H9 (cell line): Measurements from ENCODE around the gene C21orf58. TPM values are rescaled to one million over a fixed set of nuclear protein-coding genes. Genes with fewer than 3 reads are reported as not detected.

Source experiments
- DNase-seq: peaks from one replicate; pipeline ENCODE4 v3.0.0-alpha.2; 2017
- H2AFZ ChIP-seq: one replicate; pipeline ENCODE4 v1.6.1; 2013; ENCODE audit warnings: mild to moderate bottlenecking, low read length, control low read depth, moderate library complexity
- H2AK5ac ChIP-seq: 2 replicates; pipeline ENCODE4 v1.6.1; 2013; ENCODE audit warnings: low read length, control low read depth, mixed read lengths; ENCODE audit not compliant: insufficient read length
- H2BK120ac ChIP-seq: one replicate; pipeline ENCODE4 v1.6.1; 2013; ENCODE audit warnings: low read depth, mild to moderate bottlenecking, low read length, control low read depth, inconsistent platforms; ENCODE audit not compliant: poor library complexity, severe bottlenecking
- H2BK12ac ChIP-seq: 2 replicates; pipeline ENCODE4 v1.6.1; 2013; ENCODE audit warnings: low read length, control low read depth, mixed read lengths, low read depth; ENCODE audit not compliant: insufficient read length
- H2BK15ac ChIP-seq: 2 replicates; pipeline ENCODE4 v1.6.1; 2013; ENCODE audit warnings: low read depth, low read length, control low read depth
- H2BK20ac ChIP-seq: one replicate; pipeline ENCODE4 v1.6.1; 2013; ENCODE audit warnings: low read depth, mild to moderate bottlenecking, low read length, control low read depth, inconsistent platforms; ENCODE audit not compliant: poor library complexity, severe bottlenecking
- H2BK5ac ChIP-seq: 2 replicates; pipeline ENCODE4 v1.6.1; 2013; ENCODE audit warnings: low read length, control low read depth, mixed read lengths; ENCODE audit not compliant: insufficient read length
- H3K14ac ChIP-seq: 2 replicates; pipeline ENCODE4 v1.6.1; 2013; ENCODE audit warnings: low read length, control low read depth; ENCODE audit not compliant: insufficient read depth
- H3K18ac ChIP-seq: 2 replicates; pipeline ENCODE4 v1.6.1; 2013; ENCODE audit warnings: low read depth, mild to moderate bottlenecking, mixed read lengths, low read length, control low read depth; ENCODE audit not compliant: insufficient read length
- H3K23ac ChIP-seq: 2 replicates; pipeline ENCODE4 v1.6.1; 2013; ENCODE audit warnings: low read length, control low read depth, mixed read lengths, low read depth; ENCODE audit not compliant: insufficient read length
- H3K23me2 ChIP-seq: 2 replicates; pipeline ENCODE4 v1.6.1; 2013; ENCODE audit warnings: low read depth, mild to moderate bottlenecking, mixed read lengths, low read length, control low read depth; ENCODE audit not compliant: insufficient read length, poor library complexity, severe bottlenecking
- H3K27ac ChIP-seq: 2 replicates; pipeline ENCODE4 v1.5.1; 2013; ENCODE audit warnings: low read length, control low read depth, mixed read lengths, low read depth; ENCODE audit not compliant: insufficient read length
- H3K27me3 ChIP-seq: 2 replicates; pipeline ENCODE4 v1.6.1; 2013; ENCODE audit warnings: low read length, control low read depth, inconsistent platforms; ENCODE audit not compliant: insufficient read depth
- H3K4ac ChIP-seq: 2 replicates; pipeline ENCODE4 v1.6.1; 2013; ENCODE audit warnings: low read depth, mild to moderate bottlenecking, control low read depth, inconsistent platforms, low read length, moderate library complexity
- H3K4me1 ChIP-seq: 2 replicates; pipeline ENCODE4 v1.6.1; 2013; ENCODE audit warnings: low read length, control low read depth, inconsistent platforms; ENCODE audit not compliant: insufficient read depth
- H3K4me2 ChIP-seq: 2 replicates; pipeline ENCODE4 v1.6.1; 2013; ENCODE audit warnings: low read length, control low read depth, mixed read lengths; ENCODE audit not compliant: insufficient read length, insufficient read depth
- H3K56ac ChIP-seq: 2 replicates; pipeline ENCODE4 v1.6.1; 2013; ENCODE audit warnings: low read depth, mild to moderate bottlenecking, mixed read lengths, low read length, control low read depth; ENCODE audit not compliant: insufficient read length
- H3K79me1 ChIP-seq: 2 replicates; pipeline ENCODE4 v1.6.1; 2013; ENCODE audit warnings: low read depth, mild to moderate bottlenecking, moderate library complexity, low read length, control low read depth, inconsistent platforms; ENCODE audit not compliant: insufficient read depth, poor library complexity, severe bottlenecking
- H3K79me2 ChIP-seq: 2 replicates; pipeline ENCODE4 v1.6.1; 2013; ENCODE audit warnings: low read length, control low read depth, inconsistent platforms; ENCODE audit not compliant: insufficient read depth
- H3K9ac ChIP-seq: 2 replicates; pipeline ENCODE4 v1.6.1; 2013; ENCODE audit warnings: low read length, control low read depth, mixed read lengths; ENCODE audit not compliant: insufficient read length; ENCODE audit errors: extremely low read depth
- H3K9me3 ChIP-seq: one replicate; pipeline ENCODE4 v1.6.1; 2013; ENCODE audit warnings: low read depth, low read length, inconsistent platforms; ENCODE audit not compliant: control insufficient read depth
- H3T11ph ChIP-seq: one replicate; pipeline ENCODE4 v1.6.1; 2013; ENCODE audit warnings: mild to moderate bottlenecking, low read length, control low read depth, inconsistent platforms
- H4K20me1 ChIP-seq: one replicate; pipeline ENCODE4 v1.6.1; 2013; ENCODE audit not compliant: control insufficient read depth, insufficient read length, insufficient read depth
- H4K5ac ChIP-seq: 2 replicates; pipeline ENCODE4 v1.6.1; 2013; ENCODE audit warnings: low read depth, mild to moderate bottlenecking, mixed read lengths, low read length, control low read depth; ENCODE audit not compliant: insufficient read length
- H4K8ac ChIP-seq: replicated peaks from 2 replicates; pipeline ENCODE4 v1.6.1; 2013; ENCODE audit warnings: low read length, control low read depth, mixed read lengths, low read depth; ENCODE audit not compliant: insufficient read length
- H4K91ac ChIP-seq: 2 replicates; pipeline ENCODE4 v1.6.1; 2013; ENCODE audit warnings: low read depth, mild to moderate bottlenecking, moderate library complexity, mixed read lengths, low read length, control low read depth; ENCODE audit not compliant: insufficient read length
- H3K27ac Mint-ChIP-seq, 3 experiments: 2 replicates in 2 of 3; 3 replicates in 1 of 3; pipeline ENCODE4 v1.8.0; 2020 to 2021; ENCODE audit warnings: mixed read lengths in 3 of 3, mild to moderate bottlenecking in 1 of 3, moderate library complexity in 1 of 3
- H3K27me3 Mint-ChIP-seq: 2 replicates; pipeline ENCODE4 v1.8.0; 2021; ENCODE audit warnings: low read depth, mild to moderate bottlenecking, moderate library complexity, mixed read lengths
- H3K36me3 Mint-ChIP-seq, 3 experiments: 2 replicates in 2 of 3; 3 replicates in 1 of 3; pipeline ENCODE4 v1.8.0; 2020 to 2021; ENCODE audit warnings: low read depth in 3 of 3, mixed read lengths in 3 of 3; ENCODE audit not compliant: insufficient read depth in 1 of 3
- H3K4me1 Mint-ChIP-seq, 2 experiments: 2 replicates each; pipeline ENCODE4 v1.8.0; 2020; ENCODE audit warnings: mixed read lengths in 2 of 2
- H3K4me3 Mint-ChIP-seq, 2 experiments: 2 replicates in 1 of 2; 3 replicates in 1 of 2; pipeline ENCODE4 v1.8.0; 2020 to 2021; ENCODE audit warnings: mild to moderate bottlenecking in 2 of 2, mixed read lengths in 2 of 2, moderate library complexity in 1 of 2
- H3K9me3 Mint-ChIP-seq, 2 experiments: 2 replicates in 1 of 2; 3 replicates in 1 of 2; pipeline ENCODE4 v1.8.0; 2020; ENCODE audit warnings: mild to moderate bottlenecking in 2 of 2, mixed read lengths in 2 of 2, moderate library complexity in 1 of 2
- WGBS: extraction: QIAGEN DNeasy Blood & Tissue Kit; methylation state at CpG from one replicate; pipeline ENCODE4 v1.1.7; 2013; ENCODE audit warnings: missing lambda C conversion rate, low lambda C conversion rate, mixed read lengths; ENCODE audit not compliant: insufficient read length; ENCODE audit errors: extremely low coverage; 5-methylcytosine and 5-hydroxymethylcytosine counted together
- total RNA-seq: library from RNA; stranded (reverse); gene quantifications from 2 replicates; pipeline ENCODE4 v1.2.1, GENCODE V29; 2021
- TF ChIP-seq, protein P1 (sequence below): fragments of 200-600 bp; sonication (generic); conservative IDR thresholded peaks from 3 replicates; pipeline ENCODE4 v1.8.0; 2021; ENCODE audit warnings: antibody characterized with exemption, mild to moderate bottlenecking

C21orf58 gene
- total RNA-seq, 1 experiment from 2014 or later, result 17.2 TPM

DNA sequence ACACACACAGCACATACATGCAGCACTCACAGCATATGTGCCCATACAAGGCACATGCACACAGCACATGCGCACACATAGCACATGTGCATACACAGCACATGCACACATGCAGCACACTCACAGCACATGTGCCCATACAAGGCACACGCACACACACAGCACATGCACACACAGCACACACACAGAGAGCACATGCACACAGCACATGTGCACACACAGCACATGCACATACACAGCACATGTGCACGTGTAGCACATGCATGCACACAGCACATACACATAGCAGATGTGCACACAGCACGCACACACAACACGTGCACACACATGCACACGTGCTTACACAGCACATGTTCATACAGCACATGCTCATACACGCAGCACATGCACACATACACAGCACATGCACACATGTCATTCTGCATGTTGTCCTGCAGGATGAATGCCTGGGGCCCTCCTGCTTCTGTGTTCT is 48.4 kb upstream of the C21orf58 start:
- Mint-ChIP-seq H3K4me3 (no peak overlapping the region), H3K4me1 (0 out of 4 replicates have a peak, but pooled peaks cover 0 to under 1% of the 10 kb centered on the region in 2 experiments), H3K27ac (peak overlapping the region; percentile 34 to 92 (median 55); a peak in 3 of 7 replicates), H3K9me3 (no peaks in the 10 kb centered on the region; a peak in 1 of 5 replicates), H3K27me3 (no peaks in the 10 kb centered on the region), H3K36me3 (peaks cover 21 to 36% (median 30%) of the 10 kb centered on the region in 3 experiments; a peak in 6 of 7 replicates)
- no peaks in the 10 kb centered on the region for H3K4me1 ChIP-seq
- H3K79me1 ChIP-seq, result no peaks in the 10 kb centered on the region
- H2BK12ac ChIP-seq, result no peak overlapping the region
- peak overlapping the region; percentile 18 for H4K5ac ChIP-seq
- H2BK15ac ChIP-seq, result no peak overlapping the region
- no peak overlapping the region for H2BK20ac ChIP-seq
- no CpG with 5 or more reads among the region's 7 CpGs for WGBS
- H3K4ac ChIP-seq, result no peak overlapping the region
- H3T11ph ChIP-seq, result no peak overlapping the region
- no peak overlapping the region for H2BK5ac ChIP-seq
- no peaks in the 10 kb centered on the region for H3K23me2 ChIP-seq
- H3K14ac ChIP-seq, result no peak overlapping the region
- H4K20me1 ChIP-seq, result peaks cover 5% of the 10 kb centered on the region
- no peak overlapping the region for H3K9ac ChIP-seq
- H3K4me2 ChIP-seq, result no peak overlapping the region
- H3K9me3 ChIP-seq, result no peaks in the 10 kb centered on the region
- no peak overlapping the region for H4K91ac ChIP-seq
- H3K56ac ChIP-seq, result no peak overlapping the region
- TF ChIP-seq, protein P1, sequence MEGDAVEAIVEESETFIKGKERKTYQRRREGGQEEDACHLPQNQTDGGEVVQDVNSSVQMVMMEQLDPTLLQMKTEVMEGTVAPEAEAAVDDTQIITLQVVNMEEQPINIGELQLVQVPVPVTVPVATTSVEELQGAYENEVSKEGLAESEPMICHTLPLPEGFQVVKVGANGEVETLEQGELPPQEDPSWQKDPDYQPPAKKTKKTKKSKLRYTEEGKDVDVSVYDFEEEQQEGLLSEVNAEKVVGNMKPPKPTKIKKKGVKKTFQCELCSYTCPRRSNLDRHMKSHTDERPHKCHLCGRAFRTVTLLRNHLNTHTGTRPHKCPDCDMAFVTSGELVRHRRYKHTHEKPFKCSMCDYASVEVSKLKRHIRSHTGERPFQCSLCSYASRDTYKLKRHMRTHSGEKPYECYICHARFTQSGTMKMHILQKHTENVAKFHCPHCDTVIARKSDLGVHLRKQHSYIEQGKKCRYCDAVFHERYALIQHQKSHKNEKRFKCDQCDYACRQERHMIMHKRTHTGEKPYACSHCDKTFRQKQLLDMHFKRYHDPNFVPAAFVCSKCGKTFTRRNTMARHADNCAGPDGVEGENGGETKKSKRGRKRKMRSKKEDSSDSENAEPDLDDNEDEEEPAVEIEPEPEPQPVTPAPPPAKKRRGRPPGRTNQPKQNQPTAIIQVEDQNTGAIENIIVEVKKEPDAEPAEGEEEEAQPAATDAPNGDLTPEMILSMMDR, result no peak
- H2AFZ ChIP-seq, result no peak overlapping the region
- peak overlapping the region; percentile 74 for H4K8ac ChIP-seq
- H3K27ac ChIP-seq, result no peak overlapping the region
- H2BK120ac ChIP-seq, result no peak overlapping the region
- no peak overlapping the region for H2AK5ac ChIP-seq
- no peaks in the 10 kb centered on the region for H3K27me3 ChIP-seq
- H3K18ac ChIP-seq, result peak overlapping the region; percentile 4
- no peak for DNase-seq
- H3K79me2 ChIP-seq, result peaks cover 7% of the 10 kb centered on the region; the same call in 1 of the 2 replicates
- H3K23ac ChIP-seq, result peak overlapping the region; percentile 77
